GM23248 (cell line): ENCODE results near the gene TANK.

Experiments used
- EZH2 ChIP-seq: fragments of 200-600 bp; sonication (generic); IDR thresholded peaks from 2 replicates; pipeline ENCODE4 v1.6.1; 2018; ENCODE audit warnings: antibody characterized with exemption, mild to moderate bottlenecking; ENCODE audit not compliant: insufficient read depth, poor library complexity, severe bottlenecking
- EZH2phosphoT487 ChIP-seq: fragments of 200-600 bp; sonication (generic); IDR thresholded peaks from 2 replicates; pipeline ENCODE4 v1.6.1; 2018; ENCODE audit warnings: antibody characterized with exemption, moderate library complexity, mild to moderate bottlenecking, low read depth; ENCODE audit not compliant: insufficient read depth

DNA sequence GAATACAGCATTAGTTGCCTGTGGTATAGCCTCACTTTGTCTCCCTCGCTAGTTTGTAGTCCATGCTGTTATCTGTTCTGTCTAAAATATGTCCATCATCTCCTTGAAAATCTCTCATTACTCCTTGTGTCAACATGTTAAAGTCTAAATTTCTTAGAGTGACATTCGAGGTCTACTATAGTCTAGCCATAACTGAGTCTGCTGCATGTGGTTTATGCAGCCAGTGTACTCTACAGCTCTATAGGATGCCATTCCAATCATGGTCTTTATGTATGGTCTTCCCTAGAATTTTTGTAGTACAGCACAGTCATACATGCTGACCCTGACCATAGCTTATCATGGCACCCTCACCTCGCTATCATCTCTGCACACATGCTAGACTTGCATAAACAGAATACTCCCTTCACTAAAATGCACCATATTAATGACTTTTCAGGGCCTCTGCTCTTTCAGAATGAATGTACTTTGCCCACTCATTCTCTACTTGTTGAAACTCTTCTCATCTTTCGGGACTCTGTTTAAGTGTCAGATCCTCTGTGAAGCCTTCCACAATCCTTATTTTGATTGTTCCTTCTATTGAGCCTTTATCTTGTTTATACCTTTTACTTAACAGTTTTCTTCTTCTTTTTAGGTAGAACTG is 12.8 kb downstream of the TANK start:
- TF ChIP-seq EZH2, result no peak
- no peak for TF ChIP-seq EZH2phosphoT487
